Psoas muscle (tissue), 8 donors: ENCODE results near the gene ERRFI1. TPM values are rescaled to one million over a fixed set of nuclear protein-coding genes. Genes with fewer than 3 reads are reported as not detected.

ENCODE experiments used
- ATAC-seq, 4 donors: fragments of 200-7000 bp; cut with Tn5 transposase; one replicate each; pipeline ENCODE4 v1.9.1; 2020; ENCODE audit warnings: moderate library complexity in 3 of 4, mild to moderate bottlenecking in 2 of 4
- DNase-seq, 2 donors: peaks; one replicate each; pipeline ENCODE4 v3.0.0-alpha.2; 2020
- H3K27ac ChIP-seq: fragments of 200-600 bp; one replicate; pipeline ENCODE4 v1.8.0; 2022
- H3K27me3 ChIP-seq, 3 donors: fragments of 200-600 bp in 1 of 3; one replicate each; pipeline versions ENCODE4 v1.6.1 to v1.8.0; 2013 to 2022; ENCODE audit warnings: low read length in 2 of 3, mild to moderate bottlenecking in 2 of 3, moderate library complexity in 1 of 3; ENCODE audit not compliant: insufficient read depth in 3 of 3
- H3K36me3 ChIP-seq, 2 donors: fragments of 200-600 bp in 1 of 2; one replicate each; pipeline versions ENCODE4 v1.6.1 to v1.8.0; 2013 to 2022; ENCODE audit warnings: low read depth in 1 of 2, mild to moderate bottlenecking in 1 of 2, moderate library complexity in 1 of 2; ENCODE audit not compliant: insufficient read depth in 1 of 2
- H3K4me1 ChIP-seq: fragments of 200-600 bp; one replicate; pipeline ENCODE4 v1.8.0; 2022
- H3K4me3 ChIP-seq: fragments of 200-600 bp; one replicate; pipeline ENCODE4 v1.8.0; 2022; ENCODE audit warnings: mild to moderate bottlenecking
- H3K9me3 ChIP-seq: fragments of 200-600 bp; one replicate; pipeline ENCODE4 v1.8.0; 2022
- WGBS, 3 donors: extraction: QIAGEN DNeasy Blood & Tissue Kit; methylation state at CpG; one replicate each; pipeline versions ENCODE4 v1.1.6 to v1.1.7; 2013; 5-methylcytosine and 5-hydroxymethylcytosine counted together
- intact Hi-C, 2 donors: fragments of 100-400 bp; cut with DNase I; formaldehyde crosslinking; loops; one replicate each; pipeline versions ENCODE4 v1.11.0 to v1.14.2; 2022
- polyA plus RNA-seq, 3 donors: library from polyadenylated mRNA; stranded (reverse); fragments of 200-250 nt; gene quantifications; one replicate each; pipeline ENCODE4 v1.2.3, GENCODE V29; 2013
- total RNA-seq, 4 donors: library from RNA; stranded (reverse); fragmentation: NEBNext Ultra II Directional in 2 of 4; extraction: Animal tissue kit (Norgen Biotek cat#: 25700) in 2 of 4; gene quantifications; one replicate each; pipeline versions ENCODE4 v1.2.1 to v1.2.4, GENCODE V29; 2021 to 2023
- TF ChIP-seq, protein P1 (sequence below): fragments of 200-600 bp; IDR thresholded peaks from one replicate; pipeline ENCODE4 v1.8.0; 2022; ENCODE audit warnings: antibody characterized with exemption
- donor health status: healthy with polysubstance abuse.
- donor health status: DM: no; HTN: no; CAD: no; lungs with moderate emphysema.
- donor health status: Bipolar disorder and iron deficiency.
- donor health status: healthy.
- donor health status: DM: yes; HTN: yes; CAD: no.
- donor health status: DM: no; HTN: no; CAD: no.
- donor health status: DM: no; HTN: no; CAD: no.
- donor health status: DM: yes; HTN: yes; CAD: no.

Gene ERRFI1
- total and polyA plus RNA-seq, 7 donors: 23.2 to 99.9 (median 63.3) TPM

DNA sequence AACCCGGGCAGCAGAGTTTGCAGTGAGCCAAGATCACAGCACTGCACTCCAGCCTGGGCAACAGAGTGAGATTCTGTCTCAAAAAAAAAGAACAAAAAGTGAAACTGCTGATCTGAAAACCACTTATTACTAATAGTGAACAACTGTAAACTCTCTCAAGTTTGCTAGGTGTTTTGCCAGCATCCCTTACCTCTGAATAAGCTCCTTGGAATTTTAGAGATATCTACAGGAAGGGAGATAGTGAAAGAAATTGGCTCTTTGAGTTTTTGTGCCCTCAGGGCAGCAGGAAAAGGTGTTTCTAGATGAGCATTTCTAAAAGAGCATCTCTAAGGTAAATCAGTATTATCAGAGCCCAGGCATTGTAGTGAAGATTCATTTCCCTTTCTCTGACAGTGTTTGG, 37.5 kb downstream of the ERRFI1 start:
- no peaks in the 10 kb centered on the region for H3K27me3 ChIP-seq
- H3K36me3 ChIP-seq: peaks cover 4 to 48% of the 10 kb centered on the region in 2 donors
- TF ChIP-seq, protein P1, sequence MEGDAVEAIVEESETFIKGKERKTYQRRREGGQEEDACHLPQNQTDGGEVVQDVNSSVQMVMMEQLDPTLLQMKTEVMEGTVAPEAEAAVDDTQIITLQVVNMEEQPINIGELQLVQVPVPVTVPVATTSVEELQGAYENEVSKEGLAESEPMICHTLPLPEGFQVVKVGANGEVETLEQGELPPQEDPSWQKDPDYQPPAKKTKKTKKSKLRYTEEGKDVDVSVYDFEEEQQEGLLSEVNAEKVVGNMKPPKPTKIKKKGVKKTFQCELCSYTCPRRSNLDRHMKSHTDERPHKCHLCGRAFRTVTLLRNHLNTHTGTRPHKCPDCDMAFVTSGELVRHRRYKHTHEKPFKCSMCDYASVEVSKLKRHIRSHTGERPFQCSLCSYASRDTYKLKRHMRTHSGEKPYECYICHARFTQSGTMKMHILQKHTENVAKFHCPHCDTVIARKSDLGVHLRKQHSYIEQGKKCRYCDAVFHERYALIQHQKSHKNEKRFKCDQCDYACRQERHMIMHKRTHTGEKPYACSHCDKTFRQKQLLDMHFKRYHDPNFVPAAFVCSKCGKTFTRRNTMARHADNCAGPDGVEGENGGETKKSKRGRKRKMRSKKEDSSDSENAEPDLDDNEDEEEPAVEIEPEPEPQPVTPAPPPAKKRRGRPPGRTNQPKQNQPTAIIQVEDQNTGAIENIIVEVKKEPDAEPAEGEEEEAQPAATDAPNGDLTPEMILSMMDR: no peak
- peaks cover 7% of the 10 kb centered on the region for H3K4me1 ChIP-seq
- H3K4me3 ChIP-seq: no peak overlapping the region
- ATAC-seq (no peak), DNase-seq (no peak)
- no peaks in the 10 kb centered on the region for H3K9me3 ChIP-seq
- H3K27ac ChIP-seq: no peak overlapping the region
- 90 to 100% (median 95%) methylated on average over 1 of the region's 1 CpG for WGBS, 3 donors
- intact Hi-C loops: no loop called here

DNA sequence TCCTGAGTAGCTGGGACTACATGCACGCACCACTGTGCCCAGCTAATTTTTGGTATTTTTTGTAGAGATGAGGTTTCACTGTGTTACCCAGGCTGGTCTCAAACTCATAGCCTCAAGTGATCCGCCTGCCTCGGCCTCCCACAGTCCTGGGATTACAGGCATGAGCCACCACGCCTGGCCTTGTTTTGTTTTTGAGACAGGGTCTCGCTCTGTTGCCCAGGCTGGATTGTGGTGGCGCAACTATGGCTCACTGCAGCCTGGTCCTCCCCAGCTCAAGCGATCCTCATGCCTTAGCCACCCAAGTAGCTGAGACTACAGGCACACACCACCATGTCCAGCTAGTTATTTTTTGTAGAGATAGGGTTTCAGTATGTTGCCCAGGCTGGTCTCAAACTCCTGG, 38.6 kb downstream of the ERRFI1 start:
- WGBS, 3 donors: 84 to 97% (median 96%) methylated on average over 7 of the region's 7 CpGs
- H3K27me3 ChIP-seq: no peaks in the 10 kb centered on the region
- H3K4me1 ChIP-seq: peaks cover 9% of the 10 kb centered on the region
- TF ChIP-seq, protein P1: no peak
- H3K27ac ChIP-seq: no peak overlapping the region
- no peak overlapping the region for H3K4me3 ChIP-seq
- H3K9me3 ChIP-seq: no peaks in the 10 kb centered on the region
- H3K36me3 ChIP-seq: peaks cover 4 to 50% of the 10 kb centered on the region in 2 donors
- DNase-seq (no peak), ATAC-seq (no peak)
- intact Hi-C loops: no loop called here

DNA sequence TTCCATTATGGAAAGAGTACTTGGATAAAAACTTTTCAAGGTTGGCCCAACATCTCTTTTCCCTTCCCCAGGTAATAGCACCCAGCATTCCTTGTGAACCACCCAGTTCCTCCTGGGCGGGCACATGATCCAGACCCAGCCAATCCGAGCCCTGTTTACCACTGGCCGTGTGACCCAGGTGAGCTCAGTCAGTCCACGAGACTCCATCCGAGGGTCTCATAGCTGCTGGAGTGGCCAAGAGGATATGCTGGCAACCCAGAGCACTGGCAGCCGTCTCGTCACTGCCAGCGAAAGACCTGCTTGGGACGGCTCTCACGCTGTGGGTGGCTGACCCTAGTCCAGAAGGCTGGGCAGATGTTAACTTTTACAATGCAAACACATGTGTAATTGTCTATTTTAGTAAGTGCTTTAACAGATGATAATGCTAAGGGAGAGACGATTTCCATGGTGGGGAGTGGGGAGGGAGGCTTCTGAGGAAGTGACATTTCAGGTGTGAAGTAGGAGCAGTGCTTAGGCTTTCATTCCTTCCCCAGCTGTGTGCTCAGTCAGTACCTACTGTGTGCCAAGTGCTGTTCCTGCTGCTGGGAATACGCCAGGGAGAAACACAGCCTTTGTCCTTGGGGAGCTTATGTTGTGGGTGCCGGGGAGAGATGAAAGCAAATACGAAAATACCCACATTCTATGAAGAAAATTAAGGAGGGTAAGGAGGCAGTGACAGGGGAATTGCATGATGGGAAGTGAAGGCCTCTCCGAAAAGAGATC, 40.1 kb downstream of the ERRFI1 start:
- no peak for DNase-seq
- Histone ChIP-seq H3K4me1 (peaks cover 15% of the 10 kb centered on the region), H3K27me3 (no peaks in the 10 kb centered on the region), H3K27ac (peak overlapping the region; percentile 55), H3K9me3 (no peaks in the 10 kb centered on the region), H3K4me3 (no peak overlapping the region), H3K36me3 (peaks cover 4 to 53% of the 10 kb centered on the region in 2 donors)
- TF ChIP-seq, protein P1: no peak
- intact Hi-C loops: no loop called here
- ATAC-seq: peak; percentile 20 to 72 (median 44)
- WGBS, 3 donors: 50 to 65% (median 53%) methylated on average over 15 of the region's 15 CpGs

- Histone ChIP-seq H3K27ac (no peak overlapping the region), H3K36me3 (peaks cover 4 to 62% of the 10 kb centered on the region in 2 donors), H3K4me3 (no peak overlapping the region), H3K9me3 (no peaks in the 10 kb centered on the region), H3K4me1 (peaks cover 15% of the 10 kb centered on the region), H3K27me3 (no peaks in the 10 kb centered on the region)
- no peak for ATAC-seq
- TF ChIP-seq, protein P1: no peak
- intact Hi-C loops: no loop called here
- DNase-seq: no peak
- WGBS, 3 donors: 94 to 95% (median 94%) methylated on average over 15 of the region's 15 CpGs
Observed at GRCh38 chr1:7984811-7985210, 41.3 kb downstream of the ERRFI1 start.
